H9 (cell line): ENCODE measurements around the gene JARID2. TPM values are rescaled to one million over a fixed set of nuclear protein-coding genes. Genes with fewer than 3 reads are reported as not detected.

Source experiments
- DNase-seq: peaks from one replicate; pipeline ENCODE4 v3.0.0-alpha.2; 2017
- H2AFZ ChIP-seq: one replicate; pipeline ENCODE4 v1.6.1; 2013; ENCODE audit warnings: mild to moderate bottlenecking, low read length, control low read depth, moderate library complexity
- H2AK5ac ChIP-seq: 2 replicates; pipeline ENCODE4 v1.6.1; 2013; ENCODE audit warnings: low read length, control low read depth, mixed read lengths; ENCODE audit not compliant: insufficient read length
- H2BK120ac ChIP-seq: one replicate; pipeline ENCODE4 v1.6.1; 2013; ENCODE audit warnings: low read depth, mild to moderate bottlenecking, low read length, control low read depth, inconsistent platforms; ENCODE audit not compliant: poor library complexity, severe bottlenecking
- H2BK12ac ChIP-seq: 2 replicates; pipeline ENCODE4 v1.6.1; 2013; ENCODE audit warnings: low read length, control low read depth, mixed read lengths, low read depth; ENCODE audit not compliant: insufficient read length
- H2BK15ac ChIP-seq: 2 replicates; pipeline ENCODE4 v1.6.1; 2013; ENCODE audit warnings: low read depth, low read length, control low read depth
- H2BK20ac ChIP-seq: one replicate; pipeline ENCODE4 v1.6.1; 2013; ENCODE audit warnings: low read depth, mild to moderate bottlenecking, low read length, control low read depth, inconsistent platforms; ENCODE audit not compliant: poor library complexity, severe bottlenecking
- H2BK5ac ChIP-seq: 2 replicates; pipeline ENCODE4 v1.6.1; 2013; ENCODE audit warnings: low read length, control low read depth, mixed read lengths; ENCODE audit not compliant: insufficient read length
- H3K14ac ChIP-seq: 2 replicates; pipeline ENCODE4 v1.6.1; 2013; ENCODE audit warnings: low read length, control low read depth; ENCODE audit not compliant: insufficient read depth
- H3K18ac ChIP-seq: 2 replicates; pipeline ENCODE4 v1.6.1; 2013; ENCODE audit warnings: low read depth, mild to moderate bottlenecking, mixed read lengths, low read length, control low read depth; ENCODE audit not compliant: insufficient read length
- H3K23ac ChIP-seq: 2 replicates; pipeline ENCODE4 v1.6.1; 2013; ENCODE audit warnings: low read length, control low read depth, mixed read lengths, low read depth; ENCODE audit not compliant: insufficient read length
- H3K23me2 ChIP-seq: 2 replicates; pipeline ENCODE4 v1.6.1; 2013; ENCODE audit warnings: low read depth, mild to moderate bottlenecking, mixed read lengths, low read length, control low read depth; ENCODE audit not compliant: insufficient read length, poor library complexity, severe bottlenecking
- H3K27ac ChIP-seq: 2 replicates; pipeline ENCODE4 v1.5.1; 2013; ENCODE audit warnings: low read length, control low read depth, mixed read lengths, low read depth; ENCODE audit not compliant: insufficient read length
- H3K27me3 ChIP-seq: 2 replicates; pipeline ENCODE4 v1.6.1; 2013; ENCODE audit warnings: low read length, control low read depth, inconsistent platforms; ENCODE audit not compliant: insufficient read depth
- H3K4ac ChIP-seq: 2 replicates; pipeline ENCODE4 v1.6.1; 2013; ENCODE audit warnings: low read depth, mild to moderate bottlenecking, control low read depth, inconsistent platforms, low read length, moderate library complexity
- H3K4me1 ChIP-seq: 2 replicates; pipeline ENCODE4 v1.6.1; 2013; ENCODE audit warnings: low read length, control low read depth, inconsistent platforms; ENCODE audit not compliant: insufficient read depth
- H3K4me2 ChIP-seq: 2 replicates; pipeline ENCODE4 v1.6.1; 2013; ENCODE audit warnings: low read length, control low read depth, mixed read lengths; ENCODE audit not compliant: insufficient read length, insufficient read depth
- H3K56ac ChIP-seq: 2 replicates; pipeline ENCODE4 v1.6.1; 2013; ENCODE audit warnings: low read depth, mild to moderate bottlenecking, mixed read lengths, low read length, control low read depth; ENCODE audit not compliant: insufficient read length
- H3K79me1 ChIP-seq: 2 replicates; pipeline ENCODE4 v1.6.1; 2013; ENCODE audit warnings: low read depth, mild to moderate bottlenecking, moderate library complexity, low read length, control low read depth, inconsistent platforms; ENCODE audit not compliant: insufficient read depth, poor library complexity, severe bottlenecking
- H3K79me2 ChIP-seq: 2 replicates; pipeline ENCODE4 v1.6.1; 2013; ENCODE audit warnings: low read length, control low read depth, inconsistent platforms; ENCODE audit not compliant: insufficient read depth
- H3K9ac ChIP-seq: 2 replicates; pipeline ENCODE4 v1.6.1; 2013; ENCODE audit warnings: low read length, control low read depth, mixed read lengths; ENCODE audit not compliant: insufficient read length; ENCODE audit errors: extremely low read depth
- H3K9me3 ChIP-seq: one replicate; pipeline ENCODE4 v1.6.1; 2013; ENCODE audit warnings: low read depth, low read length, inconsistent platforms; ENCODE audit not compliant: control insufficient read depth
- H3T11ph ChIP-seq: one replicate; pipeline ENCODE4 v1.6.1; 2013; ENCODE audit warnings: mild to moderate bottlenecking, low read length, control low read depth, inconsistent platforms
- H4K20me1 ChIP-seq: one replicate; pipeline ENCODE4 v1.6.1; 2013; ENCODE audit not compliant: control insufficient read depth, insufficient read length, insufficient read depth
- H4K5ac ChIP-seq: 2 replicates; pipeline ENCODE4 v1.6.1; 2013; ENCODE audit warnings: low read depth, mild to moderate bottlenecking, mixed read lengths, low read length, control low read depth; ENCODE audit not compliant: insufficient read length
- H4K8ac ChIP-seq: replicated peaks from 2 replicates; pipeline ENCODE4 v1.6.1; 2013; ENCODE audit warnings: low read length, control low read depth, mixed read lengths, low read depth; ENCODE audit not compliant: insufficient read length
- H4K91ac ChIP-seq: 2 replicates; pipeline ENCODE4 v1.6.1; 2013; ENCODE audit warnings: low read depth, mild to moderate bottlenecking, moderate library complexity, mixed read lengths, low read length, control low read depth; ENCODE audit not compliant: insufficient read length
- H3K27ac Mint-ChIP-seq, 3 experiments: 2 replicates in 2 of 3; 3 replicates in 1 of 3; pipeline ENCODE4 v1.8.0; 2020 to 2021; ENCODE audit warnings: mixed read lengths in 3 of 3, mild to moderate bottlenecking in 1 of 3, moderate library complexity in 1 of 3
- H3K27me3 Mint-ChIP-seq: 2 replicates; pipeline ENCODE4 v1.8.0; 2021; ENCODE audit warnings: low read depth, mild to moderate bottlenecking, moderate library complexity, mixed read lengths
- H3K36me3 Mint-ChIP-seq, 3 experiments: 2 replicates in 2 of 3; 3 replicates in 1 of 3; pipeline ENCODE4 v1.8.0; 2020 to 2021; ENCODE audit warnings: low read depth in 3 of 3, mixed read lengths in 3 of 3; ENCODE audit not compliant: insufficient read depth in 1 of 3
- H3K4me1 Mint-ChIP-seq, 2 experiments: 2 replicates each; pipeline ENCODE4 v1.8.0; 2020; ENCODE audit warnings: mixed read lengths in 2 of 2
- H3K4me3 Mint-ChIP-seq, 2 experiments: 2 replicates in 1 of 2; 3 replicates in 1 of 2; pipeline ENCODE4 v1.8.0; 2020 to 2021; ENCODE audit warnings: mild to moderate bottlenecking in 2 of 2, mixed read lengths in 2 of 2, moderate library complexity in 1 of 2
- H3K9me3 Mint-ChIP-seq, 2 experiments: 2 replicates in 1 of 2; 3 replicates in 1 of 2; pipeline ENCODE4 v1.8.0; 2020; ENCODE audit warnings: mild to moderate bottlenecking in 2 of 2, mixed read lengths in 2 of 2, moderate library complexity in 1 of 2
- CTCF ChIP-seq: fragments of 200-600 bp; sonication (generic); conservative IDR thresholded peaks from 3 replicates; pipeline ENCODE4 v1.8.0; 2021; ENCODE audit warnings: antibody characterized with exemption, mild to moderate bottlenecking
- WGBS: extraction: QIAGEN DNeasy Blood & Tissue Kit; methylation state at CpG from one replicate; pipeline ENCODE4 v1.1.7; 2013; ENCODE audit warnings: missing lambda C conversion rate, low lambda C conversion rate, mixed read lengths; ENCODE audit not compliant: insufficient read length; ENCODE audit errors: extremely low coverage; 5-methylcytosine and 5-hydroxymethylcytosine counted together
- total RNA-seq: library from RNA; stranded (reverse); gene quantifications from 2 replicates; pipeline ENCODE4 v1.2.1, GENCODE V29; 2021

Gene JARID2
- total RNA-seq, 1 experiment from 2014 or later, result 174 TPM

- Histone ChIP-seq H2BK5ac (no peak overlapping the region), H2AK5ac (no peak overlapping the region), H3K79me1 (no peaks in the 10 kb centered on the region), H3K9ac (peak overlapping the region; percentile 97), H3K4me2 (peak overlapping the region; percentile 81), H4K91ac (no peak overlapping the region), H3K4me1 (peaks cover 2% of the 10 kb centered on the region; the same call in 1 of the 2 replicates), H3T11ph (no peak overlapping the region), H2BK15ac (no peak overlapping the region), H3K9me3 (no peaks in the 10 kb centered on the region), H3K79me2 (peaks cover 45% of the 10 kb centered on the region), H3K27ac (no peak overlapping the region), H4K20me1 (peaks cover 3% of the 10 kb centered on the region), H2BK20ac (no peak overlapping the region), H3K23ac (no peak overlapping the region), H2BK12ac (no peak overlapping the region), H2AFZ (no peak overlapping the region), H2BK120ac (no peak overlapping the region), H3K14ac (no peak overlapping the region), H4K5ac (no peak overlapping the region), H3K4ac (no peak overlapping the region), H3K18ac (no peak overlapping the region), H3K27me3 (no peaks in the 10 kb centered on the region), H3K23me2 (peaks cover 17% of the 10 kb centered on the region), H3K56ac (no peak overlapping the region), H4K8ac (no peak overlapping the region)
- WGBS, result no CpG with 5 or more reads among the region's 10 CpGs
- Mint-ChIP-seq H3K4me1 (peaks cover 56% of the 10 kb centered on the region in 2 experiments), H3K4me3 (peak overlapping the region; percentile 97 to 99), H3K27ac (peak overlapping the region; percentile 97 to 99 (median 99); a peak in 6 of 7 replicates), H3K9me3 (peaks cover 4 to 14% of the 10 kb centered on the region in 2 experiments), H3K27me3 (no peaks in the 10 kb centered on the region), H3K36me3 (peaks cover 19 to 29% (median 27%) of the 10 kb centered on the region in 3 experiments)
- no peak for TF ChIP-seq CTCF
- no peak for DNase-seq
These were observed 372 bp downstream of the JARID2 start for GRCh38 chr6:15246217-15246665.
